SK-N-MC (cell line): ENCODE measurements around the gene PARD3B.

Experiments used
- EZH2 ChIP-seq: fragments of 200-600 bp; sonication (generic); IDR thresholded peaks from one replicate; pipeline ENCODE4 v1.6.1; 2017; ENCODE audit warnings: antibody characterized with exemption
- FOXP2 ChIP-seq: optimal IDR thresholded peaks from 2 replicates; pipeline ENCODE3; 2011; ENCODE audit warnings: mild to moderate bottlenecking, moderate library complexity; ENCODE audit not compliant: insufficient read depth; ENCODE audit errors: extremely low read length, control extremely low read depth
- POLR2AphosphoS5 ChIP-seq: IDR thresholded peaks from 2 replicates; pipeline ENCODE4 v1.6.1; 2012; ENCODE audit warnings: mild to moderate bottlenecking, low read depth, low read length, borderline replicate concordance

DNA sequence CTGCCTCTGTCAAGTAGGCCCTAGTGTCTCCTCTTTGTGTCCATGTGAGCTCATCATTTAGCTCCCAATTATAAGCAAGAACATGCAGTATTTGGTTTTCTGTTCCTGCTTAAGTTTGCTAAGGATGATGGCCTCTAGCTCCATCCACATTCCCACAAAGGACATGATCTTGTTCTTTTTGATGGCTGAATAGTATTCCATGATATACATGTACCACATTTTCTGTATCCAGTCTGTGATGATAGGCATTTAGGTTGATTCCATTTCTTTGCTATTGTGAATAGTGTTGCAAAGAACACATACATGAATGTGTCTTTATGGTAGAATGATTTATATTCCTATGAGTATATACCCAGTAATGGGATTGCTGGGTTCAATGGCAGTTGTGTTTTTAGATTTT, 263.2 kb downstream of the PARD3B start:
- TF ChIP-seq EZH2 (no peak), POLR2AphosphoS5 (no peak), FOXP2 (no peak)
